MCF 10A (cell line): Measurements from ENCODE around the gene TTYH1. TPM values are rescaled to one million over a fixed set of nuclear protein-coding genes. Genes with fewer than 3 reads are reported as not detected.

Experiments
- BruUV-seq: library from RNA; stranded (reverse); fragments of 400-500 nt; replicated peaks from 2 replicates; lab custom pipeline; 2021; lab: Mats Ljungman, UMichigan
- CTCF ChIA-PET: fragments of 300-600 bp; sonication (Branson Sonifier 250); formaldehyde crosslinking; extraction: SDS; loops from one replicate; lab custom pipeline; 2021; ENCODE audit warnings: antibody characterized with exemption, inconsistent platforms; lab: Yijun Ruan, JAX
- POLR2A ChIA-PET: fragments of 300-600, 350-650 bp; sonication (Branson Sonifier 250); formaldehyde crosslinking; extraction: SDS; loops from one replicate; lab custom pipeline; 2020; ENCODE audit warnings: antibody characterized with exemption, inconsistent platforms; lab: Yijun Ruan, JAX
- DNase-seq: peaks from one replicate; pipeline ENCODE4 v3.0.0-alpha.2; 2018; ENCODE audit not compliant: unreplicated experiment
- H3K27ac Mint-ChIP-seq: one replicate; pipeline ENCODE4 v1.8.0; 2022; ENCODE audit warnings: mild to moderate bottlenecking, low read depth, mixed read lengths; ENCODE audit not compliant: unreplicated experiment
- H3K27me3 Mint-ChIP-seq: one replicate; pipeline ENCODE4 v1.8.0; 2022; ENCODE audit warnings: mixed read lengths; ENCODE audit not compliant: insufficient read depth, unreplicated experiment
- H3K36me3 Mint-ChIP-seq: one replicate; pipeline ENCODE4 v1.8.0; 2022; ENCODE audit warnings: mild to moderate bottlenecking, moderate library complexity, mixed read lengths; ENCODE audit not compliant: insufficient read depth, unreplicated experiment
- H3K4me1 Mint-ChIP-seq: one replicate; pipeline ENCODE4 v1.8.0; 2022; ENCODE audit warnings: mixed read lengths; ENCODE audit not compliant: insufficient read depth, unreplicated experiment
- H3K4me3 Mint-ChIP-seq: one replicate; pipeline ENCODE4 v1.8.0; 2022; ENCODE audit warnings: mild to moderate bottlenecking, moderate library complexity, mixed read lengths; ENCODE audit not compliant: unreplicated experiment
- H3K9me3 Mint-ChIP-seq: one replicate; pipeline ENCODE4 v1.8.0; 2022; ENCODE audit warnings: mixed read lengths; ENCODE audit not compliant: unreplicated experiment
- CTCF ChIP-seq: fragments of 200-600 bp; IDR thresholded peaks from one replicate; pipeline ENCODE4 v1.8.0; 2022; ENCODE audit warnings: antibody characterized with exemption, mild to moderate bottlenecking; ENCODE audit not compliant: unreplicated experiment
- intact Hi-C: fragments of 100-400 bp; cut with micrococcal nuclease; formaldehyde crosslinking; loops from 2 replicates; pipeline ENCODE4 v1.14.1; 2022
- total RNA-seq: library from RNA; stranded (reverse); gene quantifications from 2 replicates; pipeline ENCODE4 v1.2.3, GENCODE V29; 2022

TTYH1 gene
- total RNA-seq, 1 experiment from 2014 or later: not detected

DNA sequence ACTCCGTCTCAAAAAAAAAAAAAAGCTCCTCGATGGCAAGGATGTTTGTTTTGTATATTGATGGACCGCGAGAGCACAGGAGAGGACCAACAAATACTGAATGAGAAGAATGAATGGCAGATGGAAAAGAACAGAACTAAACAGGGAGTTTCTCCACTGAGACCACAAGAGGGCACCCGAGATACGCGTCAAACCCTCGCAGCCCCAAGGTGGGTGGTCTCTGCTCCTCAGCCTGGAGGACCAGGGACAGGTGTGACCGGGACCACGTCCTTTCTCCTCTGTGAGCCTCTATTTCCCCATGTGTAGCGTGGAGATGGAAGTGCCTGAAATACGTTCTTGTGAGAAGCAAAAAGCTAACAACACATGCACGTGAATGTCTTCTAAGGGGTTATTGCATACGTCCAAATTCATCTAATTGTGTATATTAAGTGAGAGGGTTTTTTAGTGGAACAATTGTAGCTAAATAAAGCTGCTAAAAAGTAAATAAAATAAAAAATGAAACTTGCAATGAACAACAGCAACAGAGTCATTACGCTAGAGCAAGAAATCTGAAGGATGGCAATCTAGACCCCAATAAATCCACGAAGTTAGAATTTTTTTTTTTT, 66.2 kb downstream of the TTYH1 start:
- ChIA-PET CTCF (interaction anchor here (0.6 to 2.1 kb wide), 38 partner anchors 9 to 1486 kb away, joined by 3 to 11 read pairs (median 4); partner anchors contain the start of genes LENG8 and LILRB4), POLR2A (no interaction called here)
- no peaks in the 10 kb centered on the region for H3K4me1 Mint-ChIP-seq
- peaks cover 23% of the 10 kb centered on the region for H3K27me3 Mint-ChIP-seq
- no peak overlapping the region for H3K27ac Mint-ChIP-seq
- intact Hi-C loops: loop anchor here (2.0 kb wide), 1 partner anchor 195 kb away; no protein-coding TSS in a partner anchor
- H3K9me3 Mint-ChIP-seq: no peaks in the 10 kb centered on the region
- H3K36me3 Mint-ChIP-seq: no peaks in the 10 kb centered on the region
- no TSS peak for BruUV-seq
- peak; percentile 55 for TF ChIP-seq CTCF
- DNase-seq: peak; percentile 59
- no peak overlapping the region for H3K4me3 Mint-ChIP-seq

DNA sequence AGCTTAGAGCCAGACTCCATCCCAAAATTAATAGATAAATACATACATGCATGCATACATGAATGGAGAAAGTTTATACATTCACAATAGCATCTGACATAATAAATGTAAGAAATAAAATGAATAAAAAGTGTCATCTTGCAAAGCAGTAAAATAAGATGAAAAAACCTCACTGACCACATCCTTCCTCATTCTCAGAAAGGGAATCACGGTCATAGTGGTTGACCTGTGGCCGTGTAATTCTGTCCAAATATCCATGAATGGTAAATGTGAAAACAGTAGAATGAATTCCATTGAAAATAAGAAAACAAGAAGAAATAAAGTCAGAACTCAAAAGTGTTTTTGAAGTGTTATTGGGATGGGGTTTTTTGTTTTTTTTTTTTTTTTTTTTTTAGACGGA, 67.6 kb downstream of the TTYH1 start:
- intact Hi-C loops: no loop called here
- Mint-ChIP-seq H3K27ac (no peak overlapping the region), H3K4me3 (no peak overlapping the region), H3K4me1 (no peaks in the 10 kb centered on the region), H3K36me3 (no peaks in the 10 kb centered on the region), H3K27me3 (peaks cover 23% of the 10 kb centered on the region), H3K9me3 (no peaks in the 10 kb centered on the region)
- no TSS peak for BruUV-seq
- ChIA-PET POLR2A (no interaction called here), CTCF (interaction anchor here (0.7 kb wide), 1 partner anchor 585 kb away, joined by 5 read pairs; no protein-coding TSS in a partner anchor)
- no peak for DNase-seq
- TF ChIP-seq CTCF: no peak

- Mint-ChIP-seq H3K27ac (no peak overlapping the region), H3K4me1 (no peaks in the 10 kb centered on the region), H3K9me3 (no peaks in the 10 kb centered on the region), H3K4me3 (no peak overlapping the region), H3K36me3 (no peaks in the 10 kb centered on the region), H3K27me3 (peaks cover 23% of the 10 kb centered on the region)
- CTCF ChIA-PET: interaction anchor here (0.7 kb wide), 1 partner anchor 93 kb away, joined by 3 read pairs; no protein-coding TSS in a partner anchor
- TF ChIP-seq CTCF: no peak
- POLR2A ChIA-PET: no interaction called here
- DNase-seq: no peak
- intact Hi-C loops: no loop called here
- no TSS peak for BruUV-seq
These were observed 69.2 kb downstream of the TTYH1 start for GRCh38 chr19:54484451-54484850.

DNA sequence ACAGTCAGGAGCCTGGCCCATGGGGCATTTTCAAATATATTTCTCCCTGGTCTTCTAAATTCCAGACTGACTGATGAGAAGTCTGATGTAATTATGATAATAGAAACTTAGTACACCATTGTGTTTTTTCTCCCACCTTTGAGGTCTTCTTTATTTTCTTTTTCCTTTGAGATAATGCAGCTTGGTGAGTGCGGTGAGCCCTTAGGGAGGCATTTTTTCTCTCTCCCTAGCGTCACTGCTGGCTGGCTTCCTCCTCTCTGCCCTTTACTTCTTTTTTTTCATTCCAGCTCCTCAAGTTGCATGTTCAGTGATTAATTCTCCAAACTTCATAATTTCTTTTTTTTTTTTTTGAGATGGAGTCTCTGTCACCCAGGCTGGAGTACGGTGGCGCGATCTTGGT, 70.6 kb downstream of the TTYH1 start:
- Mint-ChIP-seq H3K4me3 (no peak overlapping the region), H3K36me3 (no peaks in the 10 kb centered on the region), H3K9me3 (peaks cover 3% of the 10 kb centered on the region), H3K4me1 (no peaks in the 10 kb centered on the region), H3K27ac (no peak overlapping the region), H3K27me3 (peaks cover 28% of the 10 kb centered on the region)
- DNase-seq: no peak
- POLR2A ChIA-PET: no interaction called here
- BruUV-seq: no TSS peak
- intact Hi-C loops: no loop called here
- CTCF ChIA-PET: interaction anchor here (0.6 kb wide), 1 partner anchor 220 kb away, joined by 3 read pairs; no protein-coding TSS in a partner anchor
- no peak for TF ChIP-seq CTCF

Other genes starting within 250 kb of the TTYH1 start
- 3.7 and 6.1 TPM in 2 replicates for gene TMC4, start 242.3 kb upstream of the TTYH1 start, total RNA-seq
- 43.8 and 49.5 TPM in 2 replicates for gene MBOAT7, start 225.9 kb upstream of the TTYH1 start, total RNA-seq
- gene TSEN34, start 224.2 kb upstream of the TTYH1 start, total RNA-seq: 28.0 and 40.1 TPM in 2 replicates
- gene RPS9, start 214.6 kb upstream of the TTYH1 start, total RNA-seq: 1,356 and 1,735 TPM in 2 replicates
- gene LILRB3, start 192.5 kb upstream of the TTYH1 start, total RNA-seq: not detected in 2 replicates
- gene LILRA6, start 172.7 kb upstream of the TTYH1 start, total RNA-seq: not detected in 2 replicates
- gene LILRB5, start 158.2 kb upstream of the TTYH1 start, total RNA-seq: not detected in 2 replicates
- gene LILRB2, start 134.4 kb upstream of the TTYH1 start, total RNA-seq: not detected in 2 replicates
- not detected in 2 replicates for gene LILRA5, start 102.3 kb upstream of the TTYH1 start, total RNA-seq
- gene LILRA4, start 76.3 kb upstream of the TTYH1 start, total RNA-seq: not detected in 2 replicates
- not detected in 2 replicates for gene LAIR1, start 50.5 kb upstream of the TTYH1 start, total RNA-seq
- gene LENG8, start 33.7 kb downstream of the TTYH1 start, total RNA-seq: 238 and 249 TPM in 2 replicates
- 6.9 and 9.3 TPM in 2 replicates for gene LENG9, start 48.3 kb downstream of the TTYH1 start, total RNA-seq
- 3.0 TPM in 2 replicates for gene CDC42EP5, start 57.8 kb downstream of the TTYH1 start, total RNA-seq
- not detected in 2 replicates for gene LAIR2, start 87.4 kb downstream of the TTYH1 start, total RNA-seq
- gene LILRA2, start 158.3 kb downstream of the TTYH1 start, total RNA-seq: not detected in 2 replicates
- not detected in 2 replicates for gene LILRA1, start 178.2 kb downstream of the TTYH1 start, total RNA-seq
- not detected in 2 replicates for gene LILRB1, start 215.0 kb downstream of the TTYH1 start, total RNA-seq
- gene LILRB4, start 247.5 kb downstream of the TTYH1 start, total RNA-seq: not detected in 2 replicates